Measurements from ENCODE around the gene ID2. TPM values are rescaled to one million over a fixed set of nuclear protein-coding genes. Genes with fewer than 3 reads are reported as not detected.

ID2 gene
- total and polyA plus RNA-seq, 4 donors: 149 to 488 (median 245) TPM

DNA sequence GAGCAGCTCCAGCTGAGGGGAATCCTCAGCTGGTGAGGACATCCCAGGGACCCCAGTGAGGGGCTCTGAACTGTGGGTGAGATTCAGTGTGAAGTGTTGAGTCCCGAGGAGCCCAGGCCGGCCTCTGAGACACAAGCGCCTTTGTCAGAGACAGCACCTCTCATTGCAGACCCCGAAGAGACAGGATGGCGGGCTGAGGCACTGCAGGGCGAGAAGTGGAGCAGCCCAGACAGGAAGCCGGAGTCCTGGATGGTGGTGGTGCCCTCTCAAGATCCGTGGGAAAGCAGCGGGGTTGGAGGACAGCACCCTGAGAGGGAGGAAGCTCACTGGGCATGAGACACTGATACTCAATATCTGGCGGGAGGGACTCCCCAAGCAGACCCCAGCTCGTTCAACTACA is 49.1 kb upstream of the ID2 start:
- WGBS: 90% methylated on average over 11 of the region's 11 CpGs
- Histone ChIP-seq H3K36me3 (ENCODE audit: control insufficient read depth in 4 of 4, insufficient read depth in 3 of 4, low read depth in 1 of 4, low read length in 3 of 4) (no peaks in the 10 kb centered on the region), H3K4me3 (ENCODE audit: low read depth in 1 of 3, low read length in 3 of 3) (no peak overlapping the region), H3K27ac (ENCODE audit: low read depth in 1 of 2, low read length in 2 of 2) (no peak overlapping the region), H3K4me1 (ENCODE audit: control insufficient read depth in 4 of 4, insufficient read depth in 4 of 4, low read length in 3 of 4) (peaks cover 7 to 32% (median 24%) of the 10 kb centered on the region in 4 donors), H3K9me3 (ENCODE audit: control insufficient read depth in 4 of 4, low read length in 3 of 4) (no peaks in the 10 kb centered on the region), H3K9ac (ENCODE audit: low read depth in 1 of 2, low read length in 2 of 2) (no peak overlapping the region), H3K27me3 (ENCODE audit: control insufficient read depth in 4 of 4, insufficient read depth in 4 of 4, low read length in 3 of 4) (no peaks in the 10 kb centered on the region)
- DNase-seq (ENCODE audit: low spot score): no peak
- TF ChIP-seq EGR1 (IDR thresholded peaks at IDR 0.05; ENCODE audit: low read depth in 2 of 2): no peak

GRCh38 chr2:8633186-8633734 is 48.6 kb upstream of the ID2 start:
- Histone ChIP-seq H3K27ac (ENCODE audit: low read depth in 1 of 2, low read length in 2 of 2) (peak overlapping the region; percentile 68 to 75), H3K9ac (ENCODE audit: low read depth in 1 of 2, low read length in 2 of 2) (peak overlapping the region in 1 of 2 donors; percentile 24), H3K4me1 (ENCODE audit: control insufficient read depth in 4 of 4, insufficient read depth in 4 of 4, low read length in 3 of 4) (peaks cover 7 to 32% (median 22%) of the 10 kb centered on the region in 4 donors), H3K27me3 (ENCODE audit: control insufficient read depth in 4 of 4, insufficient read depth in 4 of 4, low read length in 3 of 4) (no peaks in the 10 kb centered on the region), H3K9me3 (ENCODE audit: control insufficient read depth in 4 of 4, low read length in 3 of 4) (no peaks in the 10 kb centered on the region), H3K4me3 (ENCODE audit: low read depth in 1 of 3, low read length in 3 of 3) (no peak overlapping the region), H3K36me3 (ENCODE audit: control insufficient read depth in 4 of 4, insufficient read depth in 3 of 4, low read depth in 1 of 4, low read length in 3 of 4) (no peaks in the 10 kb centered on the region)
- TF ChIP-seq HNF4A (conservative IDR thresholded peaks at IDR 0.05): no peak
- TF ChIP-seq FOXA2 (IDR thresholded peaks at IDR 0.05): no peak
- TF ChIP-seq RXRA (IDR thresholded peaks at IDR 0.05): no peak
- no peak for TF ChIP-seq GABPA (IDR thresholded peaks at IDR 0.05 in 1 of 2, conservative IDR thresholded peaks at IDR 0.05 in 1 of 2)
- TF ChIP-seq, protein P1, sequence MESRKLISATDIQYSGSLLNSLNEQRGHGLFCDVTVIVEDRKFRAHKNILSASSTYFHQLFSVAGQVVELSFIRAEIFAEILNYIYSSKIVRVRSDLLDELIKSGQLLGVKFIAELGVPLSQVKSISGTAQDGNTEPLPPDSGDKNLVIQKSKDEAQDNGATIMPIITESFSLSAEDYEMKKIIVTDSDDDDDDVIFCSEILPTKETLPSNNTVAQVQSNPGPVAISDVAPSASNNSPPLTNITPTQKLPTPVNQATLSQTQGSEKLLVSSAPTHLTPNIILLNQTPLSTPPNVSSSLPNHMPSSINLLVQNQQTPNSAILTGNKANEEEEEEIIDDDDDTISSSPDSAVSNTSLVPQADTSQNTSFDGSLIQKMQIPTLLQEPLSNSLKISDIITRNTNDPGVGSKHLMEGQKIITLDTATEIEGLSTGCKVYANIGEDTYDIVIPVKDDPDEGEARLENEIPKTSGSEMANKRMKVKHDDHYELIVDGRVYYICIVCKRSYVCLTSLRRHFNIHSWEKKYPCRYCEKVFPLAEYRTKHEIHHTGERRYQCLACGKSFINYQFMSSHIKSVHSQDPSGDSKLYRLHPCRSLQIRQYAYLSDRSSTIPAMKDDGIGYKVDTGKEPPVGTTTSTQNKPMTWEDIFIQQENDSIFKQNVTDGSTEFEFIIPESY (IDR thresholded peaks at IDR 0.05): no peak
- TF ChIP-seq RAD21 (IDR thresholded peaks at IDR 0.05): no peak
- TF ChIP-seq NR2F2 (IDR thresholded peaks at IDR 0.05): no peak
- no peak for TF ChIP-seq TAF1 (conservative IDR thresholded peaks at IDR 0.05)
- no peak for TF ChIP-seq JUND (IDR thresholded peaks at IDR 0.05)
- TF ChIP-seq FOXA1 (IDR thresholded peaks at IDR 0.05): no peak
- no peak for TF ChIP-seq SP1 (IDR thresholded peaks at IDR 0.05)
- no peak for DNase-seq (ENCODE audit: low spot score)
- WGBS: 48% methylated on average over 7 of the region's 7 CpGs

DNA sequence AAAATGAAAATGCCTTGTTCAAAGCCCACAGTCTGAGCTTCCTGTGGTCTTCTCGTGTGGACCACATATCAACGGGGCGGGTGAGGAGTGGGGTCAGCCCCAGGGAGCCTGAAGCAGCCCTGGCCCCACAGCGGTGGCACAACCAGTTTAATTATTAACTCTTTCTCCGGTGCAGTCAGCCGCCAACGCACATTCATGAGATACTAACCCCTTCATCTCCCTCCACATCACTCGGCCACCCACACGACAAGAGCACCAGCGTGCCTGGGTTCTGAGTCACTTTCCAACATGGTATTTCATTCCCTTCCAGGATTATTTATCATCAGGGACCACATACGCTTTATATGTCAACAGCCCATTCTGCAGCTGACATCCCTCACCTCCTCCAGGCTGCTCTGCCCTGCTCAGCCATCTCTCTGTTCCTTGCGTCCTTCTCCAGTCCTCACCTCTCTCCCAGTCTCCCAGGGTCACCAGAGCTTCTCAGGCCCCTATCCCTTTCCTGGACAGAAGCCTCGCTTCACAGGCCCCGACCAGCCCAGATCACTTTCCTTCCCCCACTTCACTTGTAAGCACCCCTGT is 48.0 kb upstream of the ID2 start:
- Histone ChIP-seq H3K4me3 (ENCODE audit: low read depth in 1 of 3, low read length in 3 of 3) (no peak overlapping the region), H3K9ac (ENCODE audit: low read depth in 1 of 2, low read length in 2 of 2) (peak overlapping the region in 1 of 2 donors; percentile 24), H3K9me3 (ENCODE audit: control insufficient read depth in 4 of 4, low read length in 3 of 4) (no peaks in the 10 kb centered on the region), H3K36me3 (ENCODE audit: control insufficient read depth in 4 of 4, insufficient read depth in 3 of 4, low read depth in 1 of 4, low read length in 3 of 4) (no peaks in the 10 kb centered on the region), H3K27ac (ENCODE audit: low read depth in 1 of 2, low read length in 2 of 2) (peak overlapping the region; percentile 68 to 75), H3K4me1 (ENCODE audit: control insufficient read depth in 4 of 4, insufficient read depth in 4 of 4, low read length in 3 of 4) (peaks cover 7 to 32% (median 22%) of the 10 kb centered on the region in 4 donors), H3K27me3 (ENCODE audit: control insufficient read depth in 4 of 4, insufficient read depth in 4 of 4, low read length in 3 of 4) (no peaks in the 10 kb centered on the region)
- 37% methylated on average over 14 of the region's 14 CpGs for WGBS
- no peak for DNase-seq (ENCODE audit: low spot score)
- TF ChIP-seq, protein P2, sequence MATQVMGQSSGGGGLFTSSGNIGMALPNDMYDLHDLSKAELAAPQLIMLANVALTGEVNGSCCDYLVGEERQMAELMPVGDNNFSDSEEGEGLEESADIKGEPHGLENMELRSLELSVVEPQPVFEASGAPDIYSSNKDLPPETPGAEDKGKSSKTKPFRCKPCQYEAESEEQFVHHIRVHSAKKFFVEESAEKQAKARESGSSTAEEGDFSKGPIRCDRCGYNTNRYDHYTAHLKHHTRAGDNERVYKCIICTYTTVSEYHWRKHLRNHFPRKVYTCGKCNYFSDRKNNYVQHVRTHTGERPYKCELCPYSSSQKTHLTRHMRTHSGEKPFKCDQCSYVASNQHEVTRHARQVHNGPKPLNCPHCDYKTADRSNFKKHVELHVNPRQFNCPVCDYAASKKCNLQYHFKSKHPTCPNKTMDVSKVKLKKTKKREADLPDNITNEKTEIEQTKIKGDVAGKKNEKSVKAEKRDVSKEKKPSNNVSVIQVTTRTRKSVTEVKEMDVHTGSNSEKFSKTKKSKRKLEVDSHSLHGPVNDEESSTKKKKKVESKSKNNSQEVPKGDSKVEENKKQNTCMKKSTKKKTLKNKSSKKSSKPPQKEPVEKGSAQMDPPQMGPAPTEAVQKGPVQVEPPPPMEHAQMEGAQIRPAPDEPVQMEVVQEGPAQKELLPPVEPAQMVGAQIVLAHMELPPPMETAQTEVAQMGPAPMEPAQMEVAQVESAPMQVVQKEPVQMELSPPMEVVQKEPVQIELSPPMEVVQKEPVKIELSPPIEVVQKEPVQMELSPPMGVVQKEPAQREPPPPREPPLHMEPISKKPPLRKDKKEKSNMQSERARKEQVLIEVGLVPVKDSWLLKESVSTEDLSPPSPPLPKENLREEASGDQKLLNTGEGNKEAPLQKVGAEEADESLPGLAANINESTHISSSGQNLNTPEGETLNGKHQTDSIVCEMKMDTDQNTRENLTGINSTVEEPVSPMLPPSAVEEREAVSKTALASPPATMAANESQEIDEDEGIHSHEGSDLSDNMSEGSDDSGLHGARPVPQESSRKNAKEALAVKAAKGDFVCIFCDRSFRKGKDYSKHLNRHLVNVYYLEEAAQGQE (IDR thresholded peaks at IDR 0.05): no peak
- TF ChIP-seq, protein P3, sequence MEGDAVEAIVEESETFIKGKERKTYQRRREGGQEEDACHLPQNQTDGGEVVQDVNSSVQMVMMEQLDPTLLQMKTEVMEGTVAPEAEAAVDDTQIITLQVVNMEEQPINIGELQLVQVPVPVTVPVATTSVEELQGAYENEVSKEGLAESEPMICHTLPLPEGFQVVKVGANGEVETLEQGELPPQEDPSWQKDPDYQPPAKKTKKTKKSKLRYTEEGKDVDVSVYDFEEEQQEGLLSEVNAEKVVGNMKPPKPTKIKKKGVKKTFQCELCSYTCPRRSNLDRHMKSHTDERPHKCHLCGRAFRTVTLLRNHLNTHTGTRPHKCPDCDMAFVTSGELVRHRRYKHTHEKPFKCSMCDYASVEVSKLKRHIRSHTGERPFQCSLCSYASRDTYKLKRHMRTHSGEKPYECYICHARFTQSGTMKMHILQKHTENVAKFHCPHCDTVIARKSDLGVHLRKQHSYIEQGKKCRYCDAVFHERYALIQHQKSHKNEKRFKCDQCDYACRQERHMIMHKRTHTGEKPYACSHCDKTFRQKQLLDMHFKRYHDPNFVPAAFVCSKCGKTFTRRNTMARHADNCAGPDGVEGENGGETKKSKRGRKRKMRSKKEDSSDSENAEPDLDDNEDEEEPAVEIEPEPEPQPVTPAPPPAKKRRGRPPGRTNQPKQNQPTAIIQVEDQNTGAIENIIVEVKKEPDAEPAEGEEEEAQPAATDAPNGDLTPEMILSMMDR (IDR thresholded peaks at IDR 0.05; ENCODE audit: low read depth, low read length, missing input control): no peak
- no peak for TF ChIP-seq GABPA (IDR thresholded peaks at IDR 0.05 in 1 of 2, conservative IDR thresholded peaks at IDR 0.05 in 1 of 2)
- TF ChIP-seq SP1 (IDR thresholded peaks at IDR 0.05): peak; percentile 54
- TF ChIP-seq YY1 (IDR thresholded peaks at IDR 0.05): peak; percentile 42
- peak; percentile 9 to 69 for TF ChIP-seq RXRA (IDR thresholded peaks at IDR 0.05)
- no peak for TF ChIP-seq NR2F2 (IDR thresholded peaks at IDR 0.05)
- TF ChIP-seq RAD21 (IDR thresholded peaks at IDR 0.05): peak; percentile 24 to 46
- TF ChIP-seq ATF3 (IDR thresholded peaks at IDR 0.05): no peak
- TF ChIP-seq, protein P4, sequence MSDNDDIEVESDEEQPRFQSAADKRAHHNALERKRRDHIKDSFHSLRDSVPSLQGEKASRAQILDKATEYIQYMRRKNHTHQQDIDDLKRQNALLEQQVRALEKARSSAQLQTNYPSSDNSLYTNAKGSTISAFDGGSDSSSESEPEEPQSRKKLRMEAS (IDR thresholded peaks at IDR 0.05): peak; percentile 21
- peak in 1 of 2 donors; percentile 80 for TF ChIP-seq JUND (IDR thresholded peaks at IDR 0.05)
- TF ChIP-seq EGR1 (IDR thresholded peaks at IDR 0.05; ENCODE audit: low read depth in 2 of 2): peak; percentile 72 to 80
- no peak for TF ChIP-seq TAF1 (conservative IDR thresholded peaks at IDR 0.05)
- TF ChIP-seq FOXA1 (IDR thresholded peaks at IDR 0.05): no peak
- TF ChIP-seq HNF4A (conservative IDR thresholded peaks at IDR 0.05): peak; percentile 5 to 52
